HEK293 (cell line): Measurements from ENCODE around the gene SLC35G6.

ENCODE experiments used
- CTCF ChIP-seq: fragments of 450-650 bp; formaldehyde crosslinking; IDR thresholded peaks from 2 replicates; pipeline ENCODE4 v1.5.1; 2016; ENCODE audit warnings: missing biosample characterization, missing genetic modification characterization
- IKZF3 ChIP-seq: fragments of 450-650 bp; IDR thresholded peaks from 2 replicates; pipeline ENCODE4 v1.5.0; 2018; ENCODE audit warnings: missing biosample characterization, mild to moderate bottlenecking, missing genetic modification characterization, moderate library complexity
- YY1 ChIP-seq: fragments of 450-650 bp; formaldehyde crosslinking; IDR thresholded peaks from 2 replicates; pipeline ENCODE4 v1.5.1; 2018; ENCODE audit warnings: missing biosample characterization, missing genetic modification characterization
- ZNF280C ChIP-seq: fragments of 450-650 bp; formaldehyde crosslinking; IDR thresholded peaks from 2 replicates; pipeline ENCODE4 v1.5.1; 2016; ENCODE audit warnings: missing biosample characterization, missing genetic modification characterization
- ZNF548 ChIP-seq: fragments of 450-650 bp; formaldehyde crosslinking; IDR thresholded peaks from 2 replicates; pipeline ENCODE4 v1.5.1; 2016; ENCODE audit warnings: missing biosample characterization, missing genetic modification characterization

- TF ChIP-seq ZNF548 (tag by site-specific recombination), result no peak
- TF ChIP-seq YY1, result no peak
- no peak for TF ChIP-seq CTCF (tag by site-specific recombination)
- no peak for TF ChIP-seq ZNF280C (tag by site-specific recombination)
- no peak for TF ChIP-seq IKZF3
Observed at GRCh38 chr17:7497228-7497627, 16.0 kb downstream of the SLC35G6 start.
